ENCODE results near the gene RNF112. TPM values are rescaled to one million over a fixed set of nuclear protein-coding genes. Genes with fewer than 3 reads are reported as not detected.
"Not testable (repeated sequence)": the region's sequence is repeated elsewhere in the genome, so short reads cannot be mapped to it uniquely, and the experiment has no call there.

The RNF112 gene
- total and polyA plus RNA-seq, 2 of the 13 experiments (the other 11 are each of a cell fraction or from before 2014, with no cell fraction given) = 0.05 TPM; not detected in 1

GRCh38 chr17:19457830-19458271, 46.8 kb downstream of the RNF112 start:
- in situ Hi-C loops (cut with HindIII; ENCODE audit: extremely low pct_ligation_motif_present, low pct_unique_long_range_greater_than_20kb) (no loop called here), intact Hi-C loops (cut with micrococcal nuclease; ENCODE audit: unreplicated experiment) (no loop called here)
- TF ChIP-seq IRF2 (CRISPR knock-in tag; IDR thresholded peaks at IDR 0.05) = no peak
- no peak for TF ChIP-seq THAP7 (CRISPR knock-in tag; IDR thresholded peaks at IDR 0.05)
- no peak for TF ChIP-seq RXRA (CRISPR knock-in tag; IDR thresholded peaks at IDR 0.05)
- no peak for TF ChIP-seq ZNF124 (CRISPR knock-in tag; IDR thresholded peaks at IDR 0.05)
- TF ChIP-seq ZNF556 (CRISPR knock-in tag; IDR thresholded peaks at IDR 0.05; ENCODE audit: borderline replicate concordance) = no peak
- Histone ChIP-seq H3K27ac (ENCODE audit: extremely low read length, insufficient read depth, low read length) (no peak overlapping the region), H3K4me1 (ENCODE audit: insufficient read depth, low read length) (no peaks in the 10 kb centered on the region), H3K4me3 (replicated peaks in 1 of 3; ENCODE audit: insufficient read depth in 1 of 3, low read depth in 2 of 3, low read length in 3 of 3) (no peak overlapping the region), H3K36me3 (replicated peaks in 1 of 2; ENCODE audit: control insufficient read depth in 1 of 2, insufficient read depth in 2 of 2, low read length in 2 of 2) (no peaks in the 10 kb centered on the region), H3K4me2 (ENCODE audit: low read depth, low read length) (no peak overlapping the region), H4K20me1 (ENCODE audit: insufficient read depth, low read length) (no peaks in the 10 kb centered on the region), H3K79me2 (ENCODE audit: insufficient read depth, low read length) (no peaks in the 10 kb centered on the region), H3K9me3 (ENCODE audit: low read length) (no peaks in the 10 kb centered on the region), H3K27me3 (ENCODE audit: control insufficient read depth in 1 of 2, insufficient read depth in 2 of 2, low read length in 2 of 2) (peaks cover 0 to 8% of the 10 kb centered on the region in 2 experiments; a peak in 2 of 5 replicates), H3K9ac (ENCODE audit: insufficient read depth, low read depth, low read length) (no peak overlapping the region), H2AFZ (ENCODE audit: low read length) (no peak overlapping the region)
- peak; percentile 70 for ATAC-seq
- ChIA-PET CTCF (ENCODE audit: low intra/inter-chr PET ratio, low total read pairs) (no interaction called here), POLR2A (no interaction called here)
- DNase-seq (ENCODE audit: low spot score) = no peak
- FAIRE-seq = peak; percentile 28
- BruUV-seq (replicated peaks) = no TSS peak
- WGBS (ENCODE audit: low lambda C conversion rate) = 20% methylated on average over 3 of the region's 5 CpGs

DNA sequence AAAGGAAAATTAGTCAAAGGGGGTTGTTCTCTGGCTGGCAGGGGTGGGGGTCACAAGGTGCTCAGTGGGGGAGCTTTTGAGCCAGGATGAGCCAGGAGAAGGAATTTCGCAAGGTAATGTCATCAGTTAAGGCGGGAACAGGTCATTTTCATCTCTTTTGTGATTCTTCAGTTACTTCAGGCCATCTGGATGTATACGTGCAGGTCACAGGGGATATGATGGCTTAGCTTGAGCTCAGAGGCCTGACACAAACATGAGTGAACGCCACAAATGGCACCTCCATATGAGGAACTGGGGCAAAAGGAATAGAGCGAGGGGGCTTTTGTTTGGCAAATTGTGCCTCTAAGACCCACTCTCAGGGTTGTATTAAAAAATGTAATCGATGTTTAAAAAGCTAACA, 47.4 kb downstream of the RNF112 start:
- H3K79me2 ChIP-seq (ENCODE audit: insufficient read depth, low read length); H3K27me3 ChIP-seq (ENCODE audit: control insufficient read depth in 1 of 2, insufficient read depth in 2 of 2, low read length in 2 of 2); POLR2A ChIA-PET; H3K4me1 ChIP-seq (ENCODE audit: insufficient read depth, low read length); DNase-seq (ENCODE audit: low spot score); H3K9ac ChIP-seq (ENCODE audit: insufficient read depth, low read depth, low read length); H4K20me1 ChIP-seq (ENCODE audit: insufficient read depth, low read length); in situ Hi-C loops (cut with HindIII; ENCODE audit: extremely low pct_ligation_motif_present, low pct_unique_long_range_greater_than_20kb); H3K4me3 ChIP-seq (replicated peaks in 1 of 3; ENCODE audit: insufficient read depth in 1 of 3, low read depth in 2 of 3, low read length in 3 of 3); BruUV-seq (replicated peaks); H3K4me2 ChIP-seq (ENCODE audit: low read depth, low read length); CTCF ChIA-PET (ENCODE audit: low intra/inter-chr PET ratio, low total read pairs); H3K9me3 ChIP-seq (ENCODE audit: low read length); H3K27ac ChIP-seq (ENCODE audit: extremely low read length, insufficient read depth, low read length); intact Hi-C loops (cut with micrococcal nuclease; ENCODE audit: unreplicated experiment); H3K36me3 ChIP-seq (replicated peaks in 1 of 2; ENCODE audit: control insufficient read depth in 1 of 2, insufficient read depth in 2 of 2, low read length in 2 of 2); FAIRE-seq; ATAC-seq; H2AFZ ChIP-seq (ENCODE audit: low read length): not testable (repeated sequence)
- WGBS (ENCODE audit: low lambda C conversion rate) = 43% methylated on average over 6 of the region's 6 CpGs

GRCh38 chr17:19459018-19459655, 48.1 kb downstream of the RNF112 start:
- intact Hi-C loops (cut with micrococcal nuclease; ENCODE audit: unreplicated experiment); H3K27ac ChIP-seq (ENCODE audit: extremely low read length, insufficient read depth, low read length); H3K4me3 ChIP-seq (replicated peaks in 1 of 3; ENCODE audit: insufficient read depth in 1 of 3, low read depth in 2 of 3, low read length in 3 of 3); H4K20me1 ChIP-seq (ENCODE audit: insufficient read depth, low read length); CTCF ChIA-PET (ENCODE audit: low intra/inter-chr PET ratio, low total read pairs); H2AFZ ChIP-seq (ENCODE audit: low read length); DNase-seq (ENCODE audit: low spot score); H3K27me3 ChIP-seq (ENCODE audit: control insufficient read depth in 1 of 2, insufficient read depth in 2 of 2, low read length in 2 of 2); H3K4me2 ChIP-seq (ENCODE audit: low read depth, low read length); H3K36me3 ChIP-seq (replicated peaks in 1 of 2; ENCODE audit: control insufficient read depth in 1 of 2, insufficient read depth in 2 of 2, low read length in 2 of 2); in situ Hi-C loops (cut with HindIII; ENCODE audit: extremely low pct_ligation_motif_present, low pct_unique_long_range_greater_than_20kb); H3K4me1 ChIP-seq (ENCODE audit: insufficient read depth, low read length); BruUV-seq (replicated peaks); FAIRE-seq; H3K79me2 ChIP-seq (ENCODE audit: insufficient read depth, low read length); H3K9ac ChIP-seq (ENCODE audit: insufficient read depth, low read depth, low read length); POLR2A ChIA-PET; H3K9me3 ChIP-seq (ENCODE audit: low read length); ATAC-seq: not testable (repeated sequence)
- 0% methylated on average over 1 of the region's 1 CpG for WGBS (ENCODE audit: low lambda C conversion rate)

All from HepG2 (cell line).